A549 (cell line): ENCODE measurements around the gene GORASP2. TPM values are rescaled to one million over a fixed set of nuclear protein-coding genes. Genes with fewer than 3 reads are reported as not detected.
A peak's percentile ranks its signal among the peaks of the same experiment; 100 is the strongest.

ENCODE experiments used
- ATAC-seq, 2 experiments: fragments of 200-7000 bp in 1 of 2; fragments of >200 bp in 1 of 2; cut with Nextera tagmentation in 1 of 2; cut with Tn5 transposase in 1 of 2; 3 replicates each; pipeline versions ENCODE4 v1.8.0 to v1.9.1; 2018 to 2020; ENCODE audit warnings: mild to moderate bottlenecking in 1 of 2, moderate library complexity in 1 of 2
- CTCF ChIA-PET: fragments of 300-600 bp; sonication (Branson Sonifier 250); formaldehyde crosslinking; extraction: SDS; loops from one replicate; lab custom pipeline; 2021; ENCODE audit warnings: antibody characterized with exemption, inconsistent platforms; lab: Yijun Ruan, JAX
- POLR2A ChIA-PET: fragments of 350-600 bp; formaldehyde crosslinking; extraction: SDS; loops from one replicate; lab custom pipeline; 2021; ENCODE audit warnings: antibody characterized with exemption, inconsistent platforms; lab: Yijun Ruan, JAX
- DNase-seq, 2 experiments: peaks; one replicate each; pipeline versions ENCODE4 v3.0.0 to v3.0.0-alpha.2; 2011 to 2016; ENCODE audit warnings: low read depth in 1 of 2, low spot score in 1 of 2
- FAIRE-seq: peaks from 2 replicates; lab custom pipeline; 2011; peaks lifted over from hg19 to GRCh38; lab: Jason Lieb, UNC
- H3K27ac ChIP-seq, 2 experiments: fragments of >200 bp; sonication (Bioruptor Twin); formaldehyde crosslinking; 3 replicates each; pipeline ENCODE4 v1.5.1; 2016 to 2017
- H3K4me1 ChIP-seq: fragments of >200 bp; sonication (Bioruptor Twin); formaldehyde crosslinking; 3 replicates; pipeline ENCODE4 v1.6.1; 2016
- H3K4me2 ChIP-seq: fragments of >200 bp; sonication (Bioruptor Twin); formaldehyde crosslinking; 3 replicates; pipeline ENCODE4 v1.6.1; 2016
- H3K4me3 ChIP-seq: fragments of >200 bp; sonication (Bioruptor Twin); formaldehyde crosslinking; 3 replicates; pipeline ENCODE4 v1.5.1; 2016
- H3K9me3 ChIP-seq: fragments of >200 bp; sonication (Bioruptor Twin); formaldehyde crosslinking; 3 replicates; pipeline ENCODE4 v1.6.1; 2016
- CBX2 ChIP-seq: fragments of 200-600 bp; sonication (generic); IDR thresholded peaks from 2 replicates; pipeline ENCODE4 v1.6.1; 2016; ENCODE audit warnings: low read depth, mild to moderate bottlenecking, borderline replicate concordance
- CHD2 ChIP-seq: fragments of 150-350 bp; IDR thresholded peaks from 2 replicates; pipeline ENCODE4 v1.6.1; 2014; ENCODE audit warnings: low read length; ENCODE audit not compliant: partially characterized antibody
- EHF ChIP-seq: fragments of 250-450 bp; sonication (Bioruptor Pico); IDR thresholded peaks from 2 replicates; pipeline ENCODE4 v1.5.0; 2020; ENCODE audit warnings: mild to moderate bottlenecking
- ESRRA ChIP-seq: fragments of 150-350 bp; IDR thresholded peaks from 2 replicates; pipeline ENCODE4 v1.6.1; 2014; ENCODE audit warnings: mild to moderate bottlenecking, low read length, borderline replicate concordance
- FOSL2 ChIP-seq, 2 experiments: fragments of 450-650 bp in 1 of 2; fragments of >200 bp in 1 of 2; sonication (Bioruptor Twin) in 1 of 2; formaldehyde crosslinking; IDR thresholded peaks; 2 replicates each; pipeline versions ENCODE4 v1.5.0 to v1.6.1; 2016 to 2020; ENCODE audit warnings: mild to moderate bottlenecking in 1 of 2, moderate library complexity in 1 of 2
- GATA3 ChIP-seq: IDR thresholded peaks from 2 replicates; pipeline ENCODE4 v1.6.1; 2012; ENCODE audit warnings: borderline replicate concordance
- HOXA7 ChIP-seq: fragments of 250-450 bp; sonication (Bioruptor Pico); IDR thresholded peaks from 2 replicates; pipeline ENCODE4 v1.5.0; 2020; ENCODE audit warnings: mild to moderate bottlenecking, moderate library complexity
- KDM1A ChIP-seq: fragments of 200-600 bp; sonication (generic); IDR thresholded peaks from 2 replicates; pipeline ENCODE4 v1.6.1; 2016; ENCODE audit warnings: low read depth, mild to moderate bottlenecking
- MYC ChIP-seq: IDR thresholded peaks from 2 replicates; pipeline ENCODE4 v1.6.1; 2012; ENCODE audit warnings: mild to moderate bottlenecking, inconsistent platforms, low read length, improper control_type of control experiment, borderline replicate concordance
- NFE2L2 ChIP-seq: fragments of 150-350 bp; conservative IDR thresholded peaks from 2 replicates; pipeline ENCODE4 v1.6.1; 2014; ENCODE audit warnings: low read length
- RARB ChIP-seq: fragments of 250-450 bp; sonication (Bioruptor Pico); IDR thresholded peaks from 2 replicates; pipeline ENCODE4 v1.8.0; 2021; ENCODE audit warnings: mild to moderate bottlenecking, moderate library complexity
- RFX5 ChIP-seq: fragments of 450-650 bp; IDR thresholded peaks from 2 replicates; pipeline ENCODE4 v1.7.1; 2014; ENCODE audit warnings: antibody characterized with exemption, mild to moderate bottlenecking, moderate library complexity
- WGBS: methylation state at CpG from one replicate; pipeline ENCODE4 v1.1.6; 2017; ENCODE audit errors: missing lambda C conversion rate; 5-methylcytosine and 5-hydroxymethylcytosine counted together
- polyA plus RNA-seq, 4 experiments: library from polyadenylated mRNA; depleted of rRNA in 3 of 4; stranded (reverse); fragments of >200 nt; fragmentation: RNase III in 1 of 4; extraction: RNeasy Plus Mini Kit Qiagen cat#74134 plus additional on column Dnase treatment in 1 of 4; gene quantifications; 2 replicates in 3 of 4; 3 replicates in 1 of 4; pipeline ENCODE4 v1.2.3, GENCODE V29; 2011 to 2017
- TF ChIP-seq, protein P1 (sequence below): fragments of >200 bp; sonication (Bioruptor Twin); formaldehyde crosslinking; IDR thresholded peaks from 2 replicates; pipeline ENCODE4 v1.6.1; 2016
- TF ChIP-seq, protein P2 (sequence below): fragments of 250-450 bp; sonication (Bioruptor Pico); IDR thresholded peaks from 2 replicates; pipeline ENCODE4 v1.5.0; 2021; ENCODE audit warnings: mild to moderate bottlenecking, moderate library complexity, borderline replicate concordance
- TF ChIP-seq, protein P3 (sequence below): fragments of 250-450 bp; sonication (Bioruptor Pico); IDR thresholded peaks from 2 replicates; pipeline ENCODE4 v1.5.0; 2020; ENCODE audit warnings: low read depth, mild to moderate bottlenecking, moderate library complexity
- TF ChIP-seq, protein P4 (sequence below): fragments of 200-600 bp; sonication (generic); IDR thresholded peaks from 2 replicates; pipeline ENCODE4 v1.6.1; 2016; ENCODE audit warnings: antibody characterized with exemption, mild to moderate bottlenecking, moderate library complexity
- TF ChIP-seq, protein P5 (sequence below): IDR thresholded peaks from 2 replicates; pipeline ENCODE4 v1.6.1; 2012

The GORASP2 gene
- polyA plus RNA-seq, 2 of the 4 experiments (the other 2 are of a cell fraction), result 90.5 to 179 TPM

DNA sequence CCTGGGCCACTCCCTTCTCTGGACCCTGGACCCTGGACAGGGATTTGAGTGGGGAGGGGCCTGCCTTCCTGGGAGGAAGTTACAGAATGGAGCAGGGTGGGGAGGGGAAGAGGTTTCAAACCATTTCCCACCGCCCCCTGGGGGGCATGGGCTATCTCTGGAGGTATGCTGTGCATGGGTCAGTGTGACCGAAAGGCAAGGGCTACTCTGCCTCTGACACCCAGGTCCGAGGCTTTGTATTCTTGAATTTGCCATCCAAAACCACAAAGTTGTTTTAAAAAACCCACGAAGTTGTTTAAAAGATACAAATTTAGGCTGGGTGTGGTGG lies 46.9 kb downstream of the GORASP2 start:
- no peak for ATAC-seq
- Histone ChIP-seq H3K27ac (no peak overlapping the region), H3K4me2 (no peak overlapping the region), H3K4me1 (peaks cover 9% of the 10 kb centered on the region; the same call in 1 of the 3 replicates), H3K4me3 (no peak overlapping the region), H3K9me3 (no peaks in the 10 kb centered on the region)
- ChIA-PET POLR2A (no interaction called here), CTCF (interaction anchor here (1.4 to 2.1 kb wide), 3 partner anchors 8 to 440 kb away, joined by 3 to 8 read pairs (median 5); no protein-coding TSS in a partner anchor)
- DNase-seq, result no peak
- no peak for TF ChIP-seq HOXA7 (CRISPR knock-in tag)
- no peak for TF ChIP-seq CHD2
- no peak for TF ChIP-seq GATA3
- no peak for TF ChIP-seq RARB (CRISPR knock-in tag)
- TF ChIP-seq MYC, result no peak
- no peak for TF ChIP-seq CBX2
- TF ChIP-seq, protein P1, sequence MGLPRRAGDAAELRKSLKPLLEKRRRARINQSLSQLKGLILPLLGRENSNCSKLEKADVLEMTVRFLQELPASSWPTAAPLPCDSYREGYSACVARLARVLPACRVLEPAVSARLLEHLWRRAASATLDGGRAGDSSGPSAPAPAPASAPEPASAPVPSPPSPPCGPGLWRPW, result no peak
- TF ChIP-seq KDM1A, result no peak
- TF ChIP-seq FOSL2 (IDR thresholded peaks at IDR 0.05), result no peak
- no peak for TF ChIP-seq FOSL2 (CRISPR knock-in tag; IDR thresholded peaks at IDR 0.05)
- 83% methylated on average over 4 of the region's 4 CpGs for WGBS
- FAIRE-seq, result no peak

DNA sequence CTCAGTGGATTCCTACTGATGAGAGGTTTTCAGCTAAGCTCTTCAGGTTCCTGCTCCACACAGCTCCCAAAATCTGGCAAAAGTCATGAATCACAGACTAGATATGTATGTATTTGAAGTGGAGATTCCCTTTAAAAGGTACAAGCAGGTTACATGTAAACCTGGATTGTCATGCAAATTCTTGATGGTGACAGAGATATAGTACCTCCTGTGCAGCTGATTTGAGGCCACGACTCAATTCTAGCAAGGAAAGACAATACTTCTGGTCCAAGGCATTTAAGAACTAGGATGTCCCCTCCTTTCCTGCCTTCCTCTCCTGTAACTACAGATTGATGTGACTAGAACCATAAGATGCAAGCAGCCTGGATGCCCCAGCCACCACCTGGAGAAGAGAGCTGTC lies 55.0 kb downstream of the GORASP2 start:
- Histone ChIP-seq H3K9me3 (no peaks in the 10 kb centered on the region), H3K4me2 (no peak overlapping the region), H3K27ac (no peak overlapping the region), H3K4me1 (no peaks in the 10 kb centered on the region), H3K4me3 (no peak overlapping the region)
- ATAC-seq (peak; percentile 13 to 30; a peak in 2 of 6 replicates), DNase-seq (no peak), FAIRE-seq (no peak)
- TF ChIP-seq, protein P2, sequence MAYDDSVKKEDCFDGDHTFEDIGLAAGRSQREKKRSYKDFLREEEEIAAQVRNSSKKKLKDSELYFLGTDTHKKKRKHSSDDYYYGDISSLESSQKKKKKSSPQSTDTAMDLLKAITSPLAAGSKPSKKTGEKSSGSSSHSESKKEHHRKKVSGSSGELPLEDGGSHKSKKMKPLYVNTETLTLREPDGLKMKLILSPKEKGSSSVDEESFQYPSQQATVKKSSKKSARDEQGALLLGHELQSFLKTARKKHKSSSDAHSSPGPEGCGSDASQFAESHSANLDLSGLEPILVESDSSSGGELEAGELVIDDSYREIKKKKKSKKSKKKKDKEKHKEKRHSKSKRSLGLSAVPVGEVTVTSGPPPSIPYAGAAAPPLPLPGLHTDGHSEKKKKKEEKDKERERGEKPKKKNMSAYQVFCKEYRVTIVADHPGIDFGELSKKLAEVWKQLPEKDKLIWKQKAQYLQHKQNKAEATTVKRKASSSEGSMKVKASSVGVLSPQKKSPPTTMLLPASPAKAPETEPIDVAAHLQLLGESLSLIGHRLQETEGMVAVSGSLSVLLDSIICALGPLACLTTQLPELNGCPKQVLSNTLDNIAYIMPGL (CRISPR knock-in tag), result no peak
- TF ChIP-seq NFE2L2 (no peak), RFX5 (no peak), ESRRA (no peak), KDM1A (no peak), EHF (CRISPR knock-in tag) (no peak), RARB (CRISPR knock-in tag) (no peak), HOXA7 (CRISPR knock-in tag) (no peak)
- TF ChIP-seq, protein P3, sequence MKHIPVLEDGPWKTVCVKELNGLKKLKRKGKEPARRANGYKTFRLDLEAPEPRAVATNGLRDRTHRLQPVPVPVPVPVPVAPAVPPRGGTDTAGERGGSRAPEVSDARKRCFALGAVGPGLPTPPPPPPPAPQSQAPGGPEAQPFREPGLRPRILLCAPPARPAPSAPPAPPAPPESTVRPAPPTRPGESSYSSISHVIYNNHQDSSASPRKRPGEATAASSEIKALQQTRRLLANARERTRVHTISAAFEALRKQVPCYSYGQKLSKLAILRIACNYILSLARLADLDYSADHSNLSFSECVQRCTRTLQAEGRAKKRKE (CRISPR knock-in tag), result no peak
- TF ChIP-seq, protein P4, sequence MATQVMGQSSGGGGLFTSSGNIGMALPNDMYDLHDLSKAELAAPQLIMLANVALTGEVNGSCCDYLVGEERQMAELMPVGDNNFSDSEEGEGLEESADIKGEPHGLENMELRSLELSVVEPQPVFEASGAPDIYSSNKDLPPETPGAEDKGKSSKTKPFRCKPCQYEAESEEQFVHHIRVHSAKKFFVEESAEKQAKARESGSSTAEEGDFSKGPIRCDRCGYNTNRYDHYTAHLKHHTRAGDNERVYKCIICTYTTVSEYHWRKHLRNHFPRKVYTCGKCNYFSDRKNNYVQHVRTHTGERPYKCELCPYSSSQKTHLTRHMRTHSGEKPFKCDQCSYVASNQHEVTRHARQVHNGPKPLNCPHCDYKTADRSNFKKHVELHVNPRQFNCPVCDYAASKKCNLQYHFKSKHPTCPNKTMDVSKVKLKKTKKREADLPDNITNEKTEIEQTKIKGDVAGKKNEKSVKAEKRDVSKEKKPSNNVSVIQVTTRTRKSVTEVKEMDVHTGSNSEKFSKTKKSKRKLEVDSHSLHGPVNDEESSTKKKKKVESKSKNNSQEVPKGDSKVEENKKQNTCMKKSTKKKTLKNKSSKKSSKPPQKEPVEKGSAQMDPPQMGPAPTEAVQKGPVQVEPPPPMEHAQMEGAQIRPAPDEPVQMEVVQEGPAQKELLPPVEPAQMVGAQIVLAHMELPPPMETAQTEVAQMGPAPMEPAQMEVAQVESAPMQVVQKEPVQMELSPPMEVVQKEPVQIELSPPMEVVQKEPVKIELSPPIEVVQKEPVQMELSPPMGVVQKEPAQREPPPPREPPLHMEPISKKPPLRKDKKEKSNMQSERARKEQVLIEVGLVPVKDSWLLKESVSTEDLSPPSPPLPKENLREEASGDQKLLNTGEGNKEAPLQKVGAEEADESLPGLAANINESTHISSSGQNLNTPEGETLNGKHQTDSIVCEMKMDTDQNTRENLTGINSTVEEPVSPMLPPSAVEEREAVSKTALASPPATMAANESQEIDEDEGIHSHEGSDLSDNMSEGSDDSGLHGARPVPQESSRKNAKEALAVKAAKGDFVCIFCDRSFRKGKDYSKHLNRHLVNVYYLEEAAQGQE, result no peak
- TF ChIP-seq, protein P5, sequence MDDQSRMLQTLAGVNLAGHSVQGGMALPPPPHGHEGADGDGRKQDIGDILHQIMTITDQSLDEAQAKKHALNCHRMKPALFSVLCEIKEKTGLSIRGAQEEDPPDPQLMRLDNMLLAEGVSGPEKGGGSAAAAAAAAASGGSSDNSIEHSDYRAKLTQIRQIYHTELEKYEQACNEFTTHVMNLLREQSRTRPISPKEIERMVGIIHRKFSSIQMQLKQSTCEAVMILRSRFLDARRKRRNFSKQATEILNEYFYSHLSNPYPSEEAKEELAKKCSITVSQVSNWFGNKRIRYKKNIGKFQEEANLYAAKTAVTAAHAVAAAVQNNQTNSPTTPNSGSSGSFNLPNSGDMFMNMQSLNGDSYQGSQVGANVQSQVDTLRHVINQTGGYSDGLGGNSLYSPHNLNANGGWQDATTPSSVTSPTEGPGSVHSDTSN, result no peak
- 70% methylated on average over 1 of the region's 1 CpG for WGBS
- ChIA-PET CTCF (interaction anchor here (0.6 to 1.4 kb wide), 4 partner anchors 9 to 840 kb away, joined by 3 to 8 read pairs (median 4); no protein-coding TSS in a partner anchor), POLR2A (no interaction called here)
